ENCODE results near the gene SAP30BP.
A peak's percentile ranks its signal among the peaks of the same experiment; 100 is the strongest.

SAP30BP gene

DNA sequence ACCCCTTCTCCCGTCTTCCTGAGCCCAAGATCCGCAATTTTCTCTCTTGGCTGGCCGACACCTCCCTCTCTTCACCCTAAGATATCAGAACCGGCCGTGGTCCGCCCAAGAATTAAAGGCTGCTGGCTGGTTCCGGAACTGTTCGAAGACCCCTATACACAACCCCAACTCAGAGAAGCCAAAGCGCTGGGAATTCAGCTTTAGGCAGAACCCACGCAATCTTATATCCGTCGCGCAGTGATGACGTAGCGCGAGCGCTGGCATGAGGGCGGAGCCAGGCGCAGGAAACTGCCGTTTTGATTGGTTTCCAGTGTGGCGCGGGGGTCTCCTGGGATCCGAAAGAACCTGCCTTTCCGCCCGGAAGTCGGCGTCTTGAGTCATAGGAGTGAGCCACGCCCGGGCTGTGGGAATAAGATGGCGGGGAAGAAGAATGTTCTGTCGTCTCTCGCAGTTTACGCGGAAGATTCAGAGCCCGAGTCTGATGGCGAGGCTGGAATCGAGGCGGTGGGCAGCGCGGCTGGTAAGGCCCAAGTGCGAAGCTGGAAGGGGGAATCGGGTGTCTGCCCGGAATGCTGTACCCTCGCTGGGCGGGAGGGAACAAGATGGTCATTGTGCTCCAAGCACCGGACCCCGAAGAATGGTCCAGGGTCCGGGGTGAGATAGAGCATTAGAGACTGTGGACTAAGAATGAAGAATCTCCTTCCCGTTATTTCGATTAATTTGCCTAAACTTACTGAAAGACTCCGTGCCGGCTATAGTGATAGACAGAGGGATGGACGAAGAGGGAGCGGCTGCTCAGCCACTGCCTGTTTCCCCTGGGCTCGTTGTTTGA, at the start of gene SAP30BP, which contains the start of gene RECQL5:
SAP30BP (plus strand) TSS at position 380 of the 832 bp plus-strand sequence; CDS start at position 415, 35 bp downstream.
RECQL5 (minus strand) TSS at position 196 of the 832 bp plus-strand sequence. CDS start 597 bp downstream, outside the sequence.
- peak; percentile 99 for DNase-seq (ENCODE audit: low read depth)
- no peak for TF ChIP-seq CTCF (IDR thresholded peaks at IDR 0.05; ENCODE audit: insufficient read depth, low read depth, low read length, missing control alignments)
- peak within 1 kb of the TSS; percentile 100 for H3K4me3 ChIP-seq (ENCODE audit: low read length)

DNA sequence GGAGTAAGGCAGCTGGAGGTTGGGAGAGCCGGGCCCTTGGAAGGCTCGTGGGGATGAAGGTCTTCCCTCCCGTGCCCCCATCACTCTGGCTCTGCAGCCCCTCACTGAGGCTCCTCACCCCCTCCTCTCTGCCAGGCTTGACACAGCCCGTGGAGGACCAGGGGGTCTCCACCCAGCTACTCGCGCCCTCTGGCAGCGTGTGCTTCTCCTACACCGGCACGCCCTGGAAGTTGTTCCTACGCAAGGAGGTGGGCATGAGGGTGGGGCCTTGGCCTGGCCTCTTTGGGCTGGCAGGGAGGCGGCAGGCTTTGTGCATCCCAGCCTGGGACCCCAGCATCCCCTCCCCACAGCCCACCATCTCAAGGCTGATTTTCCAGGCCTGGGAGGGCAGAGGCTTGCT, 49.5 kb upstream of the SAP30BP start:
- no peak overlapping the region for H3K4me3 ChIP-seq (ENCODE audit: low read length)
- no peak for DNase-seq (ENCODE audit: low read depth)
- TF ChIP-seq CTCF (IDR thresholded peaks at IDR 0.05; ENCODE audit: insufficient read depth, low read depth, low read length, missing control alignments): no peak

DNA sequence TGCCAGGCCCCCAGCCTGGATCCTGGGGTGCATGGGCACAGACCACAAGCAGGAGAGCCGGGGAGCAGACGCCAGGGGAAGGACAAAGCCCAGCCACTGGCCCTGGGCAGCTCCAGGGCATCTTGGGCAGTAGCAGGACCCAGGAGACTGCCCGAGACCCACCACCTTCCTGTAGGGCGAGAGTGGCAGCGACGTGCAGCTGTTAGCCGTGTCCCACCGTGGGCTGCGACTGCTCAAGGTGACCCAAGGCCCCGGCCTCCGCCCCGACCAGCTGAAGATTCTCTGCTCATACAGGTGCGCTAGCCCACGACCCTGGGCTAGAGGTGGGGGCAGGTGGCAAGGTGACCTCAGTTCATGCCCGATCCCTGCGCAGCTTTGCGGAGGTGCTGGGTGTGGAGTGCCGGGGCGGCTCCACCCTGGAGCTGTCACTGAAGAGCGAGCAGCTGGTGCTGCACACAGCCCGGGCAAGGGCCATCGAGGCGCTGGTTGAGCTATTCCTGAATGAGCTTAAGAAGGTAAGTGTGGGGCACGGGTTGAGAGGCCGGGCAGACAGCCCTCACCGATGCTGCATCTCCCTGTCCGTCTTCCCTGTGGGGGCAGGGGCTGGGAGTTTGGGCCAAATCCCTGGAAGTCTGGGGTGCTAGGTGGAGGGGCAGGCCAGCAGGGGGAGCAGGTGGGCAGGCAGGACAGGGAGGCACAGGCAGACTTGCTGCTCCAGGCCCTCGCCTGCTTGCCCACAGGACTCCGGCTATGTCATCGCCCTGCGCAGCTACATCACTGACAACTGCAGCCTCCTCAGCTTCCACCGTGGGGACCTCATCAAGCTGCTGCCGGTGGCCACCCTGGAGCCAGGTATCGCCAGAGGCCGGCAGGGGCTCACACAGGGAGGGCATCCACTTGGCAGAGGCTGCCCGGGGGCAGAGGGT, 47.4 kb upstream of the SAP30BP start:
- H3K4me3 ChIP-seq (ENCODE audit: low read length): no peak overlapping the region
- TF ChIP-seq CTCF (IDR thresholded peaks at IDR 0.05; ENCODE audit: insufficient read depth, low read depth, low read length, missing control alignments): peak; percentile 45
- peak; percentile 45 for DNase-seq (ENCODE audit: low read depth)

DNA sequence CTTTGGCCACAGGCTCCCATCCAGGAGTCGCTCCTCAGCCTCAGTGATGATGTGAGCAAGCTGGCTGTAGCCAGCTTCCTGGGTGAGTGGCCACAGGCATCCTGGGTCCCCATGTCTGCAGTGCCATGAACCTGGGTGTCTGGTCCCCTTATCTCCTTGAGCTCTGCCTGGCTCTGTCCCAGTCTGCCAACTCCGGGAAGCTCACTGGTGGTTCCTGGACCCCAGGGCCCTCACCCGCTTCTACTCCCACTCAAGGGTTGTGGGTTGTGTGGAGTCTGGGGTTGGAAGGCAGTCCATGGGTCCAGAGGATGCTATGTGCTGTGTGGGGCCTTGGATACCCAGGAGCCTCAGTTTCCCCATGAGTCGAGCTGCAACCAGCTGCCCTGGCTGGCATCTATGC, 45.6 kb upstream of the SAP30BP start:
- DNase-seq (ENCODE audit: low read depth): no peak
- TF ChIP-seq CTCF (IDR thresholded peaks at IDR 0.05; ENCODE audit: insufficient read depth, low read depth, low read length, missing control alignments): no peak
- no peak overlapping the region for H3K4me3 ChIP-seq (ENCODE audit: low read length)

- no peak for DNase-seq (ENCODE audit: low read depth)
- H3K4me3 ChIP-seq (ENCODE audit: low read length): no peak overlapping the region
- TF ChIP-seq CTCF (IDR thresholded peaks at IDR 0.05; ENCODE audit: insufficient read depth, low read depth, low read length, missing control alignments): no peak
Observed at GRCh38 chr17:75622076-75622475, 45.1 kb upstream of the SAP30BP start.

DNA sequence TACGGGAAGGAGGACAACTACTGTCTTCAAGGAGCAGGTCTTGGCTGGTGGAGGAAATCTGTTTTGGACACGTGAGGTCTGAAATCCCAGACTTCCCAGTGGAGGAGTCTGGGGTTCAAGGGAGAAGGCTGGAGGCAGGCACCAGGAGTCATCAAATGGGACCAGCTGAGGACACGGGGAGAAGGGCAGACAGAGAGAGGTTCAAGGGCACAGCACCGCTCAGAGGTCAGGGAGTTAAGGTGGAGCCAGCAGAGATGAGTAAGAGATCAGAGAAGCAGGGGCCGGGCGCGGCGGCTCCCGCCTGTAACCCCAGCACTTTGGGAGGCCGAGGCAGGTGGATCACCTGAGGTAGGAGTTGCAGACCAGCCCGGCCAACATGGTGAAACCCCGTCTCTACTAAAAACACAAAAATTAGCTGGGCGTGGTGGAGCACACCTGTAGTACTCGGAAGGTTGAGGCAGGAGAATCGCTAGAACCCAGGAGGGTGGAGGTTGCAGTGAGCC, 44.3 kb upstream of the SAP30BP start:
- TF ChIP-seq CTCF (IDR thresholded peaks at IDR 0.05; ENCODE audit: insufficient read depth, low read depth, low read length, missing control alignments): no peak
- DNase-seq (ENCODE audit: low read depth): no peak
- no peak overlapping the region for H3K4me3 ChIP-seq (ENCODE audit: low read length)
